ENCODE results near the gene TLE4. TPM values are rescaled to one million over a fixed set of nuclear protein-coding genes. Genes with fewer than 3 reads are reported as not detected.

Gene TLE4
- total and polyA plus RNA-seq, 2 of the 4 experiments (the other 2 are of a cell fraction), result 68.0 to 78.1 TPM

DNA sequence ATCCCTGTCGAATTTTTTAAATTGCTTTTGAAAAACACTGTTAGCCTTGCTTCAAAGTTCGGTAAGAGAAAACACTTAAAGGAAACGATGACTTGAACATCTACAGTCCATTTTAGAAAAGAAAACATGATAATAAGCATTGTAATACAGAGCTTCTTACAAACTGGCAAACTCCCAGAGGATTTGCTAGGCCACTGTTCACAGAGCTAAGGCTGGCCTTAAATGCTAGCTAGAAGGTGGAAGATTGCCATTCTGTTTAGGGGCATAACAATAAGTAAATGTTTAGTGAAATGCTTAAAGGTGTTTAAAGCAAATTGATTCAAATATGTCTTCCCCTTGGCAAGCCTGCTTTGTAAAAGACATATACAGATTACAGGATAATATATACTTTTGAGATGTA is 169.6 kb downstream of the TLE4 start:
- H2AFZ ChIP-seq (replicated peaks; ENCODE audit: low read length, poor library complexity), result no peak overlapping the region
- H3K4me3 ChIP-seq (ENCODE audit: insufficient read depth, low read depth, low read length), result no peak overlapping the region
- no peak overlapping the region for H2AK9ac ChIP-seq (replicated peaks; ENCODE audit: low read depth, low read length, poor library complexity)
- H2BK20ac ChIP-seq (ENCODE audit: low read depth, low read length), result no peak overlapping the region
- TF ChIP-seq MXI1 (IDR thresholded peaks at IDR 0.05; ENCODE audit: borderline replicate concordance, low read depth, low read length), result no peak
- TF ChIP-seq, protein P1, sequence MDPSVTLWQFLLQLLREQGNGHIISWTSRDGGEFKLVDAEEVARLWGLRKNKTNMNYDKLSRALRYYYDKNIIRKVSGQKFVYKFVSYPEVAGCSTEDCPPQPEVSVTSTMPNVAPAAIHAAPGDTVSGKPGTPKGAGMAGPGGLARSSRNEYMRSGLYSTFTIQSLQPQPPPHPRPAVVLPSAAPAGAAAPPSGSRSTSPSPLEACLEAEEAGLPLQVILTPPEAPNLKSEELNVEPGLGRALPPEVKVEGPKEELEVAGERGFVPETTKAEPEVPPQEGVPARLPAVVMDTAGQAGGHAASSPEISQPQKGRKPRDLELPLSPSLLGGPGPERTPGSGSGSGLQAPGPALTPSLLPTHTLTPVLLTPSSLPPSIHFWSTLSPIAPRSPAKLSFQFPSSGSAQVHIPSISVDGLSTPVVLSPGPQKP (IDR thresholded peaks at IDR 0.05; ENCODE audit: borderline replicate concordance, low read depth, low read length), result no peak
- no peak for TF ChIP-seq FOS (IDR thresholded peaks at IDR 0.05; ENCODE audit: low read depth, low read length)
- no peak for TF ChIP-seq CHD1 (IDR thresholded peaks at IDR 0.05; ENCODE audit: low read depth, low read length)
- TF ChIP-seq, protein P2, sequence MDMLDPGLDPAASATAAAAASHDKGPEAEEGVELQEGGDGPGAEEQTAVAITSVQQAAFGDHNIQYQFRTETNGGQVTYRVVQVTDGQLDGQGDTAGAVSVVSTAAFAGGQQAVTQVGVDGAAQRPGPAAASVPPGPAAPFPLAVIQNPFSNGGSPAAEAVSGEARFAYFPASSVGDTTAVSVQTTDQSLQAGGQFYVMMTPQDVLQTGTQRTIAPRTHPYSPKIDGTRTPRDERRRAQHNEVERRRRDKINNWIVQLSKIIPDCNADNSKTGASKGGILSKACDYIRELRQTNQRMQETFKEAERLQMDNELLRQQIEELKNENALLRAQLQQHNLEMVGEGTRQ (IDR thresholded peaks at IDR 0.05; ENCODE audit: low read depth, low read length), result no peak
- no peak for TF ChIP-seq BHLHE40 (IDR thresholded peaks at IDR 0.05; ENCODE audit: low read depth, low read length)
- TF ChIP-seq RFX5 (IDR thresholded peaks at IDR 0.05; ENCODE audit: low read depth, low read length), result no peak
- TF ChIP-seq SMC3 (IDR thresholded peaks at IDR 0.05; ENCODE audit: low read depth, low read length), result no peak
- TF ChIP-seq, protein P3, sequence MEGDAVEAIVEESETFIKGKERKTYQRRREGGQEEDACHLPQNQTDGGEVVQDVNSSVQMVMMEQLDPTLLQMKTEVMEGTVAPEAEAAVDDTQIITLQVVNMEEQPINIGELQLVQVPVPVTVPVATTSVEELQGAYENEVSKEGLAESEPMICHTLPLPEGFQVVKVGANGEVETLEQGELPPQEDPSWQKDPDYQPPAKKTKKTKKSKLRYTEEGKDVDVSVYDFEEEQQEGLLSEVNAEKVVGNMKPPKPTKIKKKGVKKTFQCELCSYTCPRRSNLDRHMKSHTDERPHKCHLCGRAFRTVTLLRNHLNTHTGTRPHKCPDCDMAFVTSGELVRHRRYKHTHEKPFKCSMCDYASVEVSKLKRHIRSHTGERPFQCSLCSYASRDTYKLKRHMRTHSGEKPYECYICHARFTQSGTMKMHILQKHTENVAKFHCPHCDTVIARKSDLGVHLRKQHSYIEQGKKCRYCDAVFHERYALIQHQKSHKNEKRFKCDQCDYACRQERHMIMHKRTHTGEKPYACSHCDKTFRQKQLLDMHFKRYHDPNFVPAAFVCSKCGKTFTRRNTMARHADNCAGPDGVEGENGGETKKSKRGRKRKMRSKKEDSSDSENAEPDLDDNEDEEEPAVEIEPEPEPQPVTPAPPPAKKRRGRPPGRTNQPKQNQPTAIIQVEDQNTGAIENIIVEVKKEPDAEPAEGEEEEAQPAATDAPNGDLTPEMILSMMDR (conservative IDR thresholded peaks at IDR 0.05; ENCODE audit: low read depth, low read length), result no peak
- TF ChIP-seq MAFK (IDR thresholded peaks at IDR 0.05; ENCODE audit: low read depth, low read length), result no peak
- TF ChIP-seq NFE2L2 (IDR thresholded peaks at IDR 0.05; ENCODE audit: low read depth, low read length), result no peak
- H3K4ac ChIP-seq (ENCODE audit: low read depth, low read length), result no peak overlapping the region
- H3K36me3 ChIP-seq (ENCODE audit: control insufficient read depth, insufficient read depth, low read length), result no peaks in the 10 kb centered on the region
- no peak overlapping the region for H3K4me2 ChIP-seq (ENCODE audit: low read depth, low read length)
- ChIA-PET CTCF (interaction anchor here (1.6 kb wide), 1 partner anchor 9 kb away, joined by 4 read pairs; no protein-coding TSS in a partner anchor), POLR2A (ENCODE audit: unreplicated experiment) (no interaction called here)
- no peak overlapping the region for H3K18ac ChIP-seq (ENCODE audit: low read depth, low read length)
- in situ Hi-C loops (cut with MboI; ENCODE audit: low sequenced_read_pairs) (no loop called here), dilution Hi-C loops (cut with HindIII; ENCODE audit: low sequenced_read_pairs, unreplicated experiment) (no loop called here), intact Hi-C loops (cut with micrococcal nuclease) (loop anchor here (10.0 kb wide), 1 partner anchor 203 kb away; no protein-coding TSS in a partner anchor)
- no peak overlapping the region for H3K23ac ChIP-seq (ENCODE audit: low read depth, low read length)
- ATAC-seq (ENCODE audit: low read depth) (no peak), DNase-seq (no peak)
- H3K9me3 ChIP-seq (ENCODE audit: control insufficient read depth, insufficient read depth, low read length), result no peaks in the 10 kb centered on the region
- no peaks in the 10 kb centered on the region for H3K4me1 ChIP-seq (ENCODE audit: control insufficient read depth, insufficient read depth, low read length)
- H3K56ac ChIP-seq (ENCODE audit: extremely low read depth, insufficient read depth, low read length), result no peak overlapping the region
- WGBS, 2 experiments (ENCODE audit: extremely low coverage in 2 of 2, insufficient read length in 1 of 2), result no CpG with 5 or more reads among the region's 3 CpGs
- BruUV-seq (replicated peaks), result no TSS peak
- no peak overlapping the region for H4K5ac ChIP-seq (ENCODE audit: low read depth, low read length)
- no peak overlapping the region for H4K8ac ChIP-seq (ENCODE audit: low read depth in 2 of 2, low read length in 2 of 2)
- no peak overlapping the region for H2AK5ac ChIP-seq (ENCODE audit: low read depth, low read length)
- H2BK15ac ChIP-seq (ENCODE audit: low read depth, low read length), result no peak overlapping the region
- no peak overlapping the region for H3K14ac ChIP-seq (replicated peaks; ENCODE audit: low read depth, low read length)
- H3K9ac ChIP-seq (ENCODE audit: low read depth, low read length), result no peak overlapping the region
- no peaks in the 10 kb centered on the region for H3K79me1 ChIP-seq (ENCODE audit: low read depth in 1 of 2, low read length in 2 of 2)
- no peaks in the 10 kb centered on the region for H3K9me1 ChIP-seq (ENCODE audit: insufficient read depth, low read length)
- no peaks in the 10 kb centered on the region for H3K27me3 ChIP-seq (ENCODE audit: control insufficient read depth, insufficient read depth, low read length)
- no peak overlapping the region for H2BK5ac ChIP-seq (ENCODE audit: low read depth, low read length, poor library complexity, severe bottlenecking)
- H2BK120ac ChIP-seq (ENCODE audit: low read depth, low read length), result no peak overlapping the region
- no peaks in the 10 kb centered on the region for H4K20me1 ChIP-seq (ENCODE audit: insufficient read depth, low read length)
- H4K91ac ChIP-seq (ENCODE audit: insufficient read depth, low read depth, low read length), result no peak overlapping the region
- H3K27ac ChIP-seq (ENCODE audit: insufficient read depth, low read length), result no peak overlapping the region

Measured in IMR-90 (cell line).